Spleen (tissue), 11 donors: ENCODE measurements around the gene NRXN2. TPM values are rescaled to one million over a fixed set of nuclear protein-coding genes. Genes with fewer than 3 reads are reported as not detected.
A peak's percentile ranks its signal among the peaks of the same experiment; 100 is the strongest.

Experiments used
- DNase-seq: peaks from one replicate; pipeline ENCODE4 v3.0.0-alpha.2; 2020
- H3K27ac ChIP-seq, 8 donors: fragments of 200-600 bp; sonication (generic) in 7 of 8; 1 replicate in 4 of 8; 2 replicates in 4 of 8; pipeline versions ENCODE4 v1.5.0 to v1.8.0; 2016 to 2021; ENCODE audit warnings: inconsistent platforms in 4 of 8, mild to moderate bottlenecking in 4 of 8, moderate library complexity in 1 of 8
- H3K27me3 ChIP-seq, 7 donors: fragments of 200-600 bp; sonication (generic) in 6 of 7; replicated peaks in 1 of 7; 1 replicate in 4 of 7; 2 replicates in 3 of 7; pipeline versions ENCODE4 v1.5.0 to v1.8.0; 2016 to 2021; ENCODE audit warnings: inconsistent platforms in 3 of 7, mild to moderate bottlenecking in 1 of 7
- H3K36me3 ChIP-seq, 6 donors: fragments of 200-600 bp; sonication (generic) in 5 of 6; 1 replicate in 4 of 6; 2 replicates in 2 of 6; pipeline versions ENCODE4 v1.5.0 to v1.8.0; 2016 to 2021; ENCODE audit warnings: inconsistent platforms in 2 of 6
- H3K4me1 ChIP-seq, 6 donors: fragments of 200-600 bp; sonication (generic) in 5 of 6; 1 replicate in 3 of 6; 2 replicates in 3 of 6; pipeline versions ENCODE4 v1.5.0 to v1.8.0; 2016 to 2021; ENCODE audit warnings: inconsistent platforms in 3 of 6
- H3K4me3 ChIP-seq, 8 donors: fragments of 200-600 bp; sonication (generic) in 7 of 8; 1 replicate in 4 of 8; 2 replicates in 4 of 8; pipeline versions ENCODE4 v1.5.0 to v1.8.0; 2016 to 2021; ENCODE audit warnings: inconsistent platforms in 4 of 8, mild to moderate bottlenecking in 4 of 8, moderate library complexity in 2 of 8
- H3K9me3 ChIP-seq, 8 donors: fragments of 200-600 bp; sonication (generic) in 7 of 8; 1 replicate in 4 of 8; 2 replicates in 4 of 8; pipeline versions ENCODE4 v1.5.0 to v1.8.0; 2016 to 2021; ENCODE audit warnings: inconsistent platforms in 4 of 8
- CTCF ChIP-seq, 11 experiments: fragments of 200-600 bp in 7 of 11; fragments of 450-650 bp in 4 of 11; sonication (generic) in 4 of 11; IDR thresholded peaks in 8 of 11; conservative IDR thresholded peaks in 3 of 11; 1 replicate in 7 of 11; 2 replicates in 4 of 11; pipeline versions ENCODE4 v1.4.0 to v1.8.0; 2016 to 2021; ENCODE audit warnings: antibody characterized with exemption in 11 of 11, inconsistent platforms in 4 of 11, mild to moderate bottlenecking in 1 of 11
- POLR2A ChIP-seq, 3 donors: fragments of 450-650 bp; IDR thresholded peaks; one replicate each; pipeline ENCODE4 v1.5.1; 2017; ENCODE audit warnings: antibody characterized with exemption in 3 of 3, mild to moderate bottlenecking in 1 of 3
- POLR2AphosphoS5 ChIP-seq, 3 donors: sonication (generic); formaldehyde crosslinking; IDR thresholded peaks; one replicate each; pipeline ENCODE4 v1.5.1; 2017; ENCODE audit warnings: antibody characterized with exemption in 3 of 3
- WGBS, 5 donors: extraction: QIAGEN DNeasy Blood & Tissue Kit in 3 of 5; methylation state at CpG; one replicate each; pipeline versions ENCODE4 v1.1.5 to v1.1.7; 2013 to 2018; 5-methylcytosine and 5-hydroxymethylcytosine counted together
- intact Hi-C: fragments of 100-400 bp; cut with DNase I; formaldehyde crosslinking; loops from one replicate; pipeline ENCODE4 v1.15.0; 2023; ENCODE audit warnings: low total_unique reads
- polyA plus RNA-seq, 3 donors: library from polyadenylated mRNA; stranded (reverse); fragments of 200-250 nt; gene quantifications; one replicate each; pipeline ENCODE4 v1.2.1, GENCODE V29; 2013
- total RNA-seq, 7 donors: library from RNA; depleted of rRNA in 3 of 7; stranded (reverse); fragments of >200 nt in 3 of 7; fragmentation: NEBNext Ultra II Directional in 4 of 7; extraction: Animal tissue kit (Norgen Biotek cat#: 25700) in 4 of 7; gene quantifications; one replicate each; pipeline versions ENCODE4 v1.1.0 to v1.2.1, GENCODE V29; 2016 to 2021
- donor health status: healthy with polysubstance abuse.
- donor health status: DM: no; HTN: no; CAD: no; lungs with moderate emphysema.
- donor health status: DM: no; HTN: no; CAD: no.
- donor health status: Bipolar disorder and iron deficiency.
- donor health status: healthy.
- donor health status: DM: no; HTN: no; CAD: no.
- donor health status: DM: yes; HTN: yes; CAD: no.

The NRXN2 gene
- total and polyA plus RNA-seq, 10 donors, result 0.59 to 12.9 (median 3.0) TPM

- Histone ChIP-seq H3K36me3 (no peaks in the 10 kb centered on the region), H3K4me1 (peaks cover 14 to 47% (median 34%) of the 10 kb centered on the region in 6 donors), H3K4me3 (no peak overlapping the region), H3K9me3 (no peaks in the 10 kb centered on the region), H3K27ac (peak overlapping the region in 7 of 8 donors; percentile 33 to 68 (median 62)), H3K27me3 (no peaks in the 10 kb centered on the region)
- intact Hi-C loops, result no loop called here
- 35 to 63% (median 54%) methylated on average over 13 of the region's 13 CpGs for WGBS, 5 donors
- peak; percentile 51 to 64 (median 64) for TF ChIP-seq POLR2AphosphoS5 (IDR thresholded peaks at IDR 0.05)
- TF ChIP-seq CTCF (IDR thresholded peaks at IDR 0.05 in 8 of 11, conservative IDR thresholded peaks at IDR 0.05 in 3 of 11), result no peak
- DNase-seq, result no peak
Observed at GRCh38 chr11:64620381-64620971, 102.5 kb downstream of the NRXN2 start.

- no peak for DNase-seq
- H3K4me1 ChIP-seq, result peaks cover 10 to 41% (median 29%) of the 10 kb centered on the region in 6 donors
- 38 to 46% (median 44%) methylated on average over 5 of the region's 5 CpGs for WGBS, 5 donors
- H3K4me3 ChIP-seq, result no peak overlapping the region
- H3K27ac ChIP-seq, result peak overlapping the region in 7 of 8 donors; percentile 33 to 68 (median 62)
- H3K36me3 ChIP-seq, result no peaks in the 10 kb centered on the region
- TF ChIP-seq CTCF (IDR thresholded peaks at IDR 0.05 in 8 of 11, conservative IDR thresholded peaks at IDR 0.05 in 3 of 11) (no peak), POLR2AphosphoS5 (IDR thresholded peaks at IDR 0.05) (no peak), POLR2A (IDR thresholded peaks at IDR 0.05) (no peak)
- H3K9me3 ChIP-seq, result no peaks in the 10 kb centered on the region
- intact Hi-C loops, result loop anchor here (10.0 kb wide), 1 partner anchor 55 kb away; no protein-coding TSS in a partner anchor
- H3K27me3 ChIP-seq, result no peaks in the 10 kb centered on the region
Observed at GRCh38 chr11:64619811-64620380, 103.1 kb downstream of the NRXN2 start.

GRCh38 chr11:64619196-64619595 is 103.8 kb downstream of the NRXN2 start:
- Histone ChIP-seq H3K36me3 (no peaks in the 10 kb centered on the region), H3K27me3 (no peaks in the 10 kb centered on the region), H3K4me3 (no peak overlapping the region), H3K4me1 (peaks cover 10 to 34% (median 23%) of the 10 kb centered on the region in 6 donors), H3K9me3 (no peaks in the 10 kb centered on the region), H3K27ac (peak overlapping the region in 5 of 8 donors; percentile 33 to 68 (median 66))
- 70 to 89% (median 83%) methylated on average over 2 to 4 of the region's 4 CpGs for WGBS, 5 donors
- intact Hi-C loops, result loop anchor here (10.0 kb wide), 1 partner anchor 54 kb away; no protein-coding TSS in a partner anchor
- TF ChIP-seq POLR2AphosphoS5 (IDR thresholded peaks at IDR 0.05) (no peak), CTCF (IDR thresholded peaks at IDR 0.05 in 8 of 11, conservative IDR thresholded peaks at IDR 0.05 in 3 of 11) (no peak), POLR2A (IDR thresholded peaks at IDR 0.05) (no peak)
- DNase-seq, result no peak

- intact Hi-C loops, result loop anchor here (10.0 kb wide), 1 partner anchor 52 kb away; no protein-coding TSS in a partner anchor
- TF ChIP-seq POLR2AphosphoS5 (IDR thresholded peaks at IDR 0.05) (no peak), CTCF (IDR thresholded peaks at IDR 0.05 in 8 of 11, conservative IDR thresholded peaks at IDR 0.05 in 3 of 11) (no peak), POLR2A (IDR thresholded peaks at IDR 0.05) (no peak)
- Histone ChIP-seq H3K4me1 (peaks cover 10 to 32% (median 23%) of the 10 kb centered on the region in 6 donors), H3K27ac (no peak overlapping the region), H3K9me3 (no peaks in the 10 kb centered on the region), H3K36me3 (no peaks in the 10 kb centered on the region), H3K27me3 (no peaks in the 10 kb centered on the region), H3K4me3 (no peak overlapping the region)
- no peak for DNase-seq
- 87 to 93% (median 89%) methylated on average over 3 of the region's 3 CpGs for WGBS, 5 donors
Observed at GRCh38 chr11:64616817-64617216, 106.2 kb downstream of the NRXN2 start.
